PC-9 (cell line): ENCODE data around the gene TAS2R4. TPM values are rescaled to one million over a fixed set of nuclear protein-coding genes. Genes with fewer than 3 reads are reported as not detected.

Experiments used
- Bru-seq: library from RNA; stranded (reverse); fragments of 400-500 nt; gene quantifications from one replicate; lab custom pipeline; 2021; lab: Mats Ljungman, UMichigan
- BruChase-seq, 2 experiments: library from RNA; stranded (reverse); fragments of 400-500 nt; gene quantifications; one replicate each; lab custom pipeline; 2021; lab: Mats Ljungman, UMichigan
- BruUV-seq: library from RNA; stranded (reverse); fragments of 400-500 nt; replicated peaks from 2 replicates; lab custom pipeline; 2021; lab: Mats Ljungman, UMichigan
- CTCF ChIA-PET: fragments of 300-600 bp; sonication (Branson Sonifier 250); formaldehyde crosslinking; loops from one replicate; lab custom pipeline; 2022; ENCODE audit warnings: antibody characterized with exemption; lab: Charles Lee
- POLR2A ChIA-PET: fragments of 300-600 bp; sonication (Branson Sonifier 250); formaldehyde crosslinking; loops from one replicate; lab custom pipeline; 2022; ENCODE audit warnings: antibody characterized with exemption; ENCODE audit not compliant: unreplicated experiment; lab: Charles Lee
- DNase-seq, 2 experiments: peaks; one replicate each; pipeline versions ENCODE4 v3.0.0 to v3.0.0-alpha.2; 2015 to 2022; ENCODE audit warnings: mixed read lengths in 1 of 2
- H2AFZ ChIP-seq: fragments of 200-600 bp; sonication (generic); 2 replicates; pipeline ENCODE4 v1.8.1; 2017; ENCODE audit warnings: antibody characterized with exemption
- H3F3A ChIP-seq: fragments of 200-600 bp; sonication (generic); 2 replicates; pipeline ENCODE4 v1.8.1; 2017; ENCODE audit warnings: antibody characterized with exemption, mild to moderate bottlenecking, low read depth; ENCODE audit not compliant: insufficient read depth
- H3K27ac ChIP-seq: fragments of 200-600 bp; sonication (generic); 2 replicates; pipeline ENCODE4 v1.6.1; 2016; ENCODE audit warnings: mixed run types
- H3K27me3 ChIP-seq: fragments of 200-600 bp; sonication (generic); 2 replicates; pipeline ENCODE4 v1.6.1; 2016; ENCODE audit warnings: low read depth, mixed run types; ENCODE audit not compliant: insufficient read depth
- H3K36me3 ChIP-seq: fragments of 200-600 bp; sonication (generic); 2 replicates; pipeline ENCODE4 v1.6.1; 2016; ENCODE audit warnings: low read depth, mixed run types
- H3K4me1 ChIP-seq: fragments of 200-600 bp; sonication (generic); replicated peaks from 2 replicates; pipeline ENCODE4 v1.6.1; 2016; ENCODE audit warnings: mixed run types; ENCODE audit not compliant: insufficient read depth
- H3K4me2 ChIP-seq: fragments of 200-600 bp; sonication (generic); 2 replicates; pipeline ENCODE4 v1.6.1; 2017; ENCODE audit warnings: mixed run types
- H3K4me3 ChIP-seq: fragments of 200-600 bp; sonication (generic); 2 replicates; pipeline ENCODE4 v1.6.1; 2016; ENCODE audit warnings: mixed run types
- H3K79me2 ChIP-seq: fragments of 200-600 bp; sonication (generic); 2 replicates; pipeline ENCODE4 v1.6.1; 2017; ENCODE audit warnings: low read depth, mixed run types
- H3K9me2 ChIP-seq: fragments of 200-600 bp; sonication (generic); 2 replicates; pipeline ENCODE4 v1.8.1; 2017; ENCODE audit warnings: mild to moderate bottlenecking; ENCODE audit not compliant: insufficient read depth
- H3K9me3 ChIP-seq: fragments of 200-600 bp; sonication (generic); 2 replicates; pipeline ENCODE4 v1.8.1; 2016; ENCODE audit warnings: low read depth; ENCODE audit not compliant: insufficient read depth
- H4K20me1 ChIP-seq: fragments of 200-600 bp; sonication (generic); 2 replicates; pipeline ENCODE4 v1.8.1; 2017; ENCODE audit not compliant: insufficient read depth
- CTCF ChIP-seq: fragments of 200-600 bp; sonication (generic); conservative IDR thresholded peaks from 2 replicates; pipeline ENCODE4 v1.6.1; 2017; ENCODE audit warnings: mixed run types, antibody characterized with exemption, mild to moderate bottlenecking, moderate library complexity
- EZH2 ChIP-seq: fragments of 200-600 bp; sonication (generic); IDR thresholded peaks from 2 replicates; pipeline ENCODE4 v1.8.0; 2017; ENCODE audit warnings: antibody characterized with exemption, low read depth
- intact Hi-C: fragments of 100-400 bp; cut with micrococcal nuclease; formaldehyde crosslinking; loops from one replicate; pipeline ENCODE4 v1.10.0; 2022; ENCODE audit not compliant: unreplicated experiment
- long read RNA-seq: library from polyadenylated mRNA; stranded (forward); transcript quantifications from one replicate; pipeline ENCODE4 v2.0.0, GENCODE V29; 2022
- total RNA-seq: library from RNA; stranded (reverse); gene quantifications from 2 replicates; pipeline ENCODE4 v1.2.3, GENCODE V29; 2021

TAS2R4 gene
- total RNA-seq (0.65 and 1.4 TPM in 2 replicates), Bru-seq, nascent RNA (percentile 51 among the genes with signal in this experiment), BruChase-seq, experiment 1, labeled RNA remaining after a 2-hour chase (percentile 73 among the genes with signal in this experiment), BruChase-seq, experiment 2, labeled RNA remaining after a 6-hour chase (percentile 70 among the genes with signal in this experiment)
- long read RNA-seq = 0 reads

DNA sequence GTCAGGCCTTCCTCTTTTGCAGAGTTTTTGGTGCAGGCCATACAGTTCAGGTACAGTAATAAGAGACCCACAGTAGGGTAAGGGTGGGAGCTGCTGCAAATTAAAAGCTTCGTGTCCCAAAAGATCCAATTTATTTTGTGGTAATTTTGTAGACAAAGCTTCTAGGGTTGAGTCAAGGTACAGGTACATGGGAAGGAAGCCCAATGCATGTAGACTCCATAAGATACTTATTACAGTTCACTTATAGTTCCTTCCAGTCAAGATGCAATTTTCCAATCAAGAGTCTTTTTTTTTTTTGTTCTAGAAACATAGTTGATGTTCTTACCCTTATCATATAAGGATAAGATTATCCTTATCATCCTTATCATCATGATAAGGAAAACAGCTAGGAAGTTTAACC lies at the start of gene TAS2R4:
TSS of gene TAS2R4 (plus strand) at position 301 of the 400 bp plus-strand sequence. CDS start 1,815 bp downstream, outside the sequence.
- H3K36me3 ChIP-seq = no peaks in the 10 kb centered on the region
- H3F3A ChIP-seq = no peaks in the 10 kb centered on the region
- no peak within 1 kb of the TSS for H3K27ac ChIP-seq
- no peak within 1 kb of the TSS for H2AFZ ChIP-seq
- no peaks in the 10 kb centered on the region for H3K27me3 ChIP-seq
- TF ChIP-seq CTCF (no peak), EZH2 (no peak)
- POLR2A ChIA-PET = no interaction called here
- no TSS peak for BruUV-seq
- H4K20me1 ChIP-seq = no peaks in the 10 kb centered on the region
- no peaks in the 10 kb centered on the region for H3K9me3 ChIP-seq
- no peaks in the 10 kb centered on the region for H3K4me1 ChIP-seq
- H3K4me3 ChIP-seq = no peak within 1 kb of the TSS
- no peaks in the 10 kb centered on the region for H3K9me2 ChIP-seq
- intact Hi-C loops = no loop called here
- CTCF ChIA-PET = interaction anchor here (1.0 kb wide), 1 partner anchor 9 kb away, joined by 3 read pairs; no protein-coding TSS in a partner anchor
- H3K4me2 ChIP-seq = no peak within 1 kb of the TSS
- no peaks in the 10 kb centered on the region for H3K79me2 ChIP-seq
- no peak for DNase-seq

DNA sequence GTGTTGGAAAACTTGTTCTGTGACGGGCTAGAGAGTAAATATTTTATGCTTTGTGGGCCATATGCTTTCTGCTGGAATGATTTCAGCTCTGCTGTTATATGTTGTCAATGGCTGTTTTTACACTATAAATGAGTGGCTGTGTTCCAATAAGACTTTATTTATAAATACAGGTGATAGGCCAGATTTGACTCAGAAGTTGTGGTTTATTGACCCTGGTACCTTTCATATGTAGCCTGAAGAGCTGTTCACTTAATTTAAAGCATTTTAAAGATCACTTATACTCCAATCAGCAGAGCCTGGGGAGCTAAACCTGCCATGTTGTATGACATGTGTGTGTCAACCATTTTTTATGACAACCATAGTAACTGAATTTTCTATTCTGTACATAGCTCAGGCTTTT lies 47.5 kb upstream of the TAS2R4 start:
- ChIA-PET CTCF (no interaction called here), POLR2A (no interaction called here)

DNA sequence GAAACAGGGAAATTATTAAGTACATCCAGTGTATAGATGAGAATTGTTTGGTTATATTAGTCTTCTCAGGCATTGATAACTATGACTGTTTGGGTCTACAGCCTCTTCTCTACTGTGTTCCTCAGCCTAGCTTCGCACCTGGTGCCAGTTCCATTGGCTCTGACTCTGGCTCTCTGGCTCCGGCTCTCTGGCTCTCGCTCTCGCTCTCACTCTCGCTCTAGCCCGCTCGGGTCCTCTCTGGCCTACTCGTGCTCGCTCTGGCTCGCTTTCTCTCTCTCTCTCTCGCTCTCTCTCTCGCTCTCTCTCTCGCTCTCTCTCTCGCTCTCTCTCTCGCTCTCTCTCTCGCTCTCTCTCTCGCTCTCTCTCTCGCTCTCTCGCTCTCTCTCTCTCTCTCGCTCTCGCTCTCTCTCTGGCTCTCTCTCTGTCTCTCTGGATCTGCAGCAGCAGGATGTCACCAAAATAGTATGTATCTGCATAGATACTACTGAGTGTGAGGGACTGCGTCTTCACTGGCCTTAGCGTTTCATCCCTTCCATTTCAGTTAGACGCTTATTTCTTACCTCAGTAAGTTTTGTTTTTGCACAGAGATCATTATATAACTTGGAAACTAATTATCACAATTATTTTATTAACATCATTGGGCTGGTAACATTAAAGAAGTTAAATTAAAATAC lies 44.9 kb upstream of the TAS2R4 start:
- Histone ChIP-seq H3K4me3 (no peak overlapping the region), H3K4me2 (no peak overlapping the region), H4K20me1 (no peaks in the 10 kb centered on the region), H3K36me3 (no peaks in the 10 kb centered on the region), H3K27ac (no peak overlapping the region), H3K4me1 (peaks cover under 1% of the 10 kb centered on the region; the same call in 1 of the 2 replicates), H3K9me3 (no peaks in the 10 kb centered on the region), H3F3A (no peaks in the 10 kb centered on the region), H3K9me2 (no peaks in the 10 kb centered on the region), H3K79me2 (no peaks in the 10 kb centered on the region), H3K27me3 (no peaks in the 10 kb centered on the region), H2AFZ (no peak overlapping the region)
- no peak for DNase-seq
- no TSS peak for BruUV-seq
- ChIA-PET CTCF (no interaction called here), POLR2A (no interaction called here)
- intact Hi-C loops = no loop called here
- no peak for TF ChIP-seq EZH2
- no peak for TF ChIP-seq CTCF

More for the DNA sequence above, 47.5 kb upstream of the TAS2R4 start:
- H3K9me3 ChIP-seq = no peaks in the 10 kb centered on the region
- H4K20me1 ChIP-seq = no peaks in the 10 kb centered on the region
- intact Hi-C loops = no loop called here
- DNase-seq = no peak
- no peak overlapping the region for H3K27ac ChIP-seq
- no peaks in the 10 kb centered on the region for H3K9me2 ChIP-seq
- H3F3A ChIP-seq = no peaks in the 10 kb centered on the region
- no peak overlapping the region for H3K4me3 ChIP-seq
- no peak overlapping the region for H3K4me2 ChIP-seq
- no TSS peak for BruUV-seq
- no peaks in the 10 kb centered on the region for H3K36me3 ChIP-seq
- H3K27me3 ChIP-seq = no peaks in the 10 kb centered on the region
- H2AFZ ChIP-seq = no peak overlapping the region
- no peaks in the 10 kb centered on the region for H3K4me1 ChIP-seq
- H3K79me2 ChIP-seq = no peaks in the 10 kb centered on the region
- TF ChIP-seq EZH2 = no peak
